GM13976 (cell line): ENCODE data around the gene ROPN1L.

Experiments
- DNase-seq: peaks from one replicate; pipeline ENCODE4 v3.0.0; 2012; ENCODE audit warnings: low spot score
- CTCF ChIP-seq: IDR thresholded peaks from 2 replicates; pipeline ENCODE4 v1.5.1; 2012; ENCODE audit warnings: borderline replicate concordance, mild to moderate bottlenecking; ENCODE audit not compliant: insufficient read depth; ENCODE audit errors: extremely low read depth, missing control alignments, control extremely low read depth
- in situ Hi-C: fragments of 300-500 bp; cut with MboI; formaldehyde crosslinking; loops from one replicate; pipeline ENCODE4 v1.12.0; 2022; ENCODE audit warnings: low sequenced_read_pairs, mixed read lengths, inconsistent platforms; ENCODE audit not compliant: unreplicated experiment

Gene ROPN1L

GRCh38 chr5:10468256-10468655, 26.6 kb downstream of the ROPN1L start:
- in situ Hi-C loops: no loop called here
- no peak for DNase-seq
- no peak for TF ChIP-seq CTCF

GRCh38 chr5:10469253-10470050, 27.8 kb downstream of the ROPN1L start:
- no peak for TF ChIP-seq CTCF
- in situ Hi-C loops: no loop called here
- DNase-seq: no peak

DNA sequence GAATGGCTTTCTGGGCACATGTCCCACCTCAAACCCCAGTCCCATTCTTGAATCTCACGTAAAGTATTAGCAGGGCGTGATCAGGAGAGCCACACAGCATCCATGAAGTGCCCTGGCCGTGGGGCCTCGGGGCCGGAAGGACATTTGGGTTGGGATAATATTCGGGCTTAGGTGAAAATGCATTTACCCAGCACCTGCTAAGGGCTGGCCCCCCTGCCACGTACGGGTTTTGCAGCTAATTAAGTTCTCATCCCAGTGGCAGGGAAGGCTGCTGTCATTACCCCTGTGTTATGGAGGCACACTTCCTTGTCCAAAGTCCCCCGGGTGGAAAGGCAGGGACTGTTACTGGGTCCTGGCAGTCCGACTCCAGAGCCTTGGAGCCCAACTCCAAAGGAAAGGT, 29.0 kb downstream of the ROPN1L start:
- in situ Hi-C loops: no loop called here
- no peak for TF ChIP-seq CTCF

GRCh38 chr5:10471677-10472076, 30.0 kb downstream of the ROPN1L start:
- in situ Hi-C loops: no loop called here
- DNase-seq: no peak
- no peak for TF ChIP-seq CTCF

More for the DNA sequence above, 29.0 kb downstream of the ROPN1L start:
- no peak for DNase-seq

DNA sequence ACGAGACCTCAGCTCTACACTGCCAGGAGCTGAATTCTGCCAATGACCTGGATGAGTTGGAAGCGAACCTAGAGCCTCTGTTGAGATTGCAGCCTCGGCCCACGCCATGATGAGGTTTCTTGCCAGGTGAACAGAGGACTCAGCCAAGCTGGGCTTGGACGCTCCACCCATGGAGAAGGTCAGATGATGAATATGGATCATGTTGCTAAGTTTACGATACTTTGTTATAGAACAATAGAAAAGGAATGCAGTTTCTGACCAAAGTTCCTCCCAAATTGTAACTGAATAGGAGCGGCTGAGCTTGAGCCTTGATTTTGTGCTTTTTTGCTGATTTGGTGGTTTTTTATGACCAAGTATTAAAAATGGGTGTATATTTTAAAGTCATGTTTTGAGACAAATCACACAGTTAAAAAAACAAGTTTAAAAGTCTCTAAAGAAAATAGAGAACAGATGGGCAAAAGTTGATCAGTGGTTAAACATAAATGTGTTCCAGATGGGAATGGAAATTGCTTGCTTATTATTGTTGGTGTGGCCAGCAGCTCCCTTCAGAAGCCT, 32.9 kb downstream of the ROPN1L start:
- TF ChIP-seq CTCF: no peak
- DNase-seq: no peak
- in situ Hi-C loops: no loop called here

- TF ChIP-seq CTCF: no peak
- in situ Hi-C loops: no loop called here
Observed at GRCh38 chr5:10475931-10476676, 34.4 kb downstream of the ROPN1L start.

More at GRCh38 chr5:10475931-10476676, 34.4 kb downstream of the ROPN1L start:
- DNase-seq: no peak
